ENCODE data around the gene ALAS1. TPM values are rescaled to one million over a fixed set of nuclear protein-coding genes. Genes with fewer than 3 reads are reported as not detected.

ALAS1 gene
- total and polyA plus RNA-seq, 9 of the 15 experiments (the other 6 are each of a cell fraction or from before 2014, with no cell fraction given) = 21.4 to 49.5 (median 34.4) TPM

DNA sequence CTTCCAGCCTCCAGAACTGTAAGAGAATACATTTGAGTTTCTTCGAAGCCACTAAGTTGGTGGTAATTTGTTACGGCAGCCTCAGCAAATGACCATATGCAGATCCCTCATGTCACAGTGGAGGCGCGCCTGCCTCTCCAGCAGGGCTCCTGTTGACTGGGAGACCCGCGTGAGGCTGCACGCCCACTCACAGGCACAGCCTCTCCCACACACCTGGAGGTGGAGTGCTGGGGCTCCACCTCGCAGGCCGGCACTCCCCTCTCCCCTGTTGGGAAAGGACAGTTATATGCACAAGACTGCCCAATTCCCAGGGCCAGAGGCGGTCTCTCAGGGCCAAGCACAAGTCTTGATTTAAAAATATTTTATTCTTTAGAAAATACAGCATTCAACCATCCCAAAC, 30.3 kb downstream of the ALAS1 start:
- CTCF ChIA-PET (ENCODE audit: low intra/inter-chr PET ratio) = no interaction called here
- BruUV-seq (replicated peaks) = no TSS peak
- TF ChIP-seq PTBP1 (IDR thresholded peaks at IDR 0.05; ENCODE audit: low read depth, low read length) = no peak
- TF ChIP-seq ZNF174 (CRISPR knock-in tag; IDR thresholded peaks at IDR 0.05) = no peak
- peak; percentile 26; the same call in 1 of the 2 replicates for TF ChIP-seq RBFOX2 (IDR thresholded peaks at IDR 0.05; ENCODE audit: low read depth, low read length)
- TF ChIP-seq HDAC1 (IDR thresholded peaks at IDR 0.05) = no peak
- TF ChIP-seq, protein P1, sequence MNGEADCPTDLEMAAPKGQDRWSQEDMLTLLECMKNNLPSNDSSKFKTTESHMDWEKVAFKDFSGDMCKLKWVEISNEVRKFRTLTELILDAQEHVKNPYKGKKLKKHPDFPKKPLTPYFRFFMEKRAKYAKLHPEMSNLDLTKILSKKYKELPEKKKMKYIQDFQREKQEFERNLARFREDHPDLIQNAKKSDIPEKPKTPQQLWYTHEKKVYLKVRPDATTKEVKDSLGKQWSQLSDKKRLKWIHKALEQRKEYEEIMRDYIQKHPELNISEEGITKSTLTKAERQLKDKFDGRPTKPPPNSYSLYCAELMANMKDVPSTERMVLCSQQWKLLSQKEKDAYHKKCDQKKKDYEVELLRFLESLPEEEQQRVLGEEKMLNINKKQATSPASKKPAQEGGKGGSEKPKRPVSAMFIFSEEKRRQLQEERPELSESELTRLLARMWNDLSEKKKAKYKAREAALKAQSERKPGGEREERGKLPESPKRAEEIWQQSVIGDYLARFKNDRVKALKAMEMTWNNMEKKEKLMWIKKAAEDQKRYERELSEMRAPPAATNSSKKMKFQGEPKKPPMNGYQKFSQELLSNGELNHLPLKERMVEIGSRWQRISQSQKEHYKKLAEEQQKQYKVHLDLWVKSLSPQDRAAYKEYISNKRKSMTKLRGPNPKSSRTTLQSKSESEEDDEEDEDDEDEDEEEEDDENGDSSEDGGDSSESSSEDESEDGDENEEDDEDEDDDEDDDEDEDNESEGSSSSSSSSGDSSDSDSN (IDR thresholded peaks at IDR 0.05; ENCODE audit: borderline replicate concordance in 1 of 2, low read depth in 2 of 2, low read length in 2 of 2) = no peak
- peak; percentile 75 for TF ChIP-seq EGR1 (conservative IDR thresholded peaks at IDR 0.05)

More for the DNA sequence above, 30.3 kb downstream of the ALAS1 start:
- in situ Hi-C loops (cut with MboI) = no loop called here
- Histone ChIP-seq H3K4me1 (replicated peaks in 1 of 2; ENCODE audit: control insufficient read depth in 2 of 2, insufficient read depth in 2 of 2, low read length in 2 of 2) (peaks cover 4 to 50% of the 10 kb centered on the region in 2 experiments; a peak in 2 of 5 replicates), H3K4me2 (ENCODE audit: insufficient read depth, low read length) (no peak overlapping the region), H3K27me3 (ENCODE audit: control insufficient read depth in 2 of 2, insufficient read depth in 2 of 2, low read length in 2 of 2) (no peaks in the 10 kb centered on the region), H3K4me3 (no peak overlapping the region), H3K36me3 (ENCODE audit: control insufficient read depth, insufficient read depth, low read length) (peaks cover 31% of the 10 kb centered on the region; the same call in 2 of the 3 replicates), H3K79me2 (ENCODE audit: control insufficient read depth, insufficient read depth, low read length) (no peaks in the 10 kb centered on the region; the same call in 2 of the 3 replicates), H2AFZ (ENCODE audit: low read depth, low read length) (no peak overlapping the region), H3K9ac (ENCODE audit: insufficient read depth in 1 of 2, low read depth in 2 of 2, low read length in 2 of 2) (peak overlapping the region in 1 of 2 experiments; percentile 74; a peak in 2 of 4 replicates), H3K27ac (ENCODE audit: extremely low read depth, low read depth, low read length) (no peak overlapping the region), H3K9me3 (replicated peaks; ENCODE audit: control insufficient read depth, insufficient read depth, low read depth, low read length) (no peaks in the 10 kb centered on the region), H3K9me1 (ENCODE audit: control insufficient read depth, insufficient read depth, low read length) (no peaks in the 10 kb centered on the region), H4K20me1 (replicated peaks; ENCODE audit: control insufficient read depth, insufficient read depth, low read length) (no peaks in the 10 kb centered on the region; the same call in 1 of the 2 replicates)
- 62% methylated on average over 3 of the region's 10 CpGs for WGBS (ENCODE audit: insufficient coverage, low coverage, missing lambda C conversion rate)
- FAIRE-seq (peak; percentile 23), ATAC-seq (no peak), DNase-seq (ENCODE audit: extremely low read depth in 1 of 4, low spot score in 3 of 4) (peak in 1 of 4 experiments; percentile 25)
- POLR2A ChIA-PET = interaction anchor here (1.9 kb wide), 1 partner anchor 9 kb away, joined by 8 read pairs; no protein-coding TSS in a partner anchor
- intact Hi-C loops (cut with micrococcal nuclease) = no loop called here

All from K562 (cell line).